ENCODE data around the gene PMM1.
A peak's percentile ranks its signal among the peaks of the same experiment; 100 is the strongest.
"Not testable (repeated sequence)": the region's sequence is repeated elsewhere in the genome, so short reads cannot be mapped to it uniquely, and the experiment has no call there.

The PMM1 gene

GRCh38 chr22:41589391-41590241 lies at the start of gene PMM1:
PMM1 (minus strand) TSS chr22:41589840; CDS start chr22:41589805, 35 bp downstream.
- peak; percentile 93 for FAIRE-seq

GRCh38 chr22:41638748-41639147 lies 49.1 kb upstream of the PMM1 start:
- FAIRE-seq = no peak

GRCh38 chr22:41638124-41638523 lies 48.5 kb upstream of the PMM1 start:
- FAIRE-seq = no peak

- FAIRE-seq = not testable (repeated sequence)
These were observed 48.0 kb upstream of the PMM1 start for GRCh38 chr22:41637623-41638022.

- no peak for FAIRE-seq
These were observed 46.8 kb upstream of the PMM1 start for GRCh38 chr22:41636467-41636866.

GRCh38 chr22:41634610-41635009 lies 45.0 kb upstream of the PMM1 start:
- FAIRE-seq = not testable (repeated sequence)

- FAIRE-seq = not testable (repeated sequence)
These were observed 42.0 kb upstream of the PMM1 start for GRCh38 chr22:41631615-41632014.

- FAIRE-seq = not testable (repeated sequence)
These were observed 41.5 kb upstream of the PMM1 start for GRCh38 chr22:41631115-41631514.

GRCh38 chr22:41625577-41625976 lies 35.9 kb upstream of the PMM1 start:
- FAIRE-seq = no peak

- FAIRE-seq = no peak
These were observed 32.2 kb upstream of the PMM1 start for GRCh38 chr22:41621911-41622179.

- peak; percentile 79 for FAIRE-seq
These were observed 31.7 kb upstream of the PMM1 start, which contains the start of gene XRCC6 for GRCh38 chr22:41621099-41621910. XRCC6 (plus strand) TSS chr22:41621295; CDS start chr22:41622005, 710 bp downstream.

GRCh38 chr22:41620589-41621098 lies 31.0 kb upstream of the PMM1 start, which contains the start of gene DESI1:
DESI1 (minus strand) TSS chr22:41621043; CDS start chr22:41620839, 204 bp downstream.
- no peak for FAIRE-seq

- FAIRE-seq = no peak
These were observed 30.4 kb upstream of the PMM1 start for GRCh38 chr22:41619979-41620588.

- no peak for FAIRE-seq
These were observed 23.8 kb upstream of the PMM1 start for GRCh38 chr22:41613456-41613855.

- FAIRE-seq = no peak
These were observed 23.1 kb upstream of the PMM1 start for GRCh38 chr22:41612603-41613306.

- no peak for FAIRE-seq
These were observed 18.7 kb upstream of the PMM1 start for GRCh38 chr22:41608386-41608785.

- FAIRE-seq = no peak
These were observed 14.3 kb upstream of the PMM1 start for GRCh38 chr22:41603873-41604332.

- FAIRE-seq = no peak
These were observed 11.3 kb upstream of the PMM1 start for GRCh38 chr22:41600976-41601375.

GRCh38 chr22:41598891-41599635 lies 9.4 kb upstream of the PMM1 start:
- FAIRE-seq = no peak

GRCh38 chr22:41598081-41598480 lies 8.4 kb upstream of the PMM1 start:
- FAIRE-seq = no peak

- no peak for FAIRE-seq
These were observed 8.0 kb upstream of the PMM1 start for GRCh38 chr22:41597635-41597953.
